ENCODE data around the gene GRB10.

GRCh38 chr7:50655490-50655889, 127.2 kb downstream of the GRB10 start:
- TF ChIP-seq CTCF (IDR thresholded peaks at IDR 0.05) = no peak
- no peak for TF ChIP-seq ZFX (IDR thresholded peaks at IDR 0.05; ENCODE audit: borderline replicate concordance)
